ENCODE measurements around the gene CNTNAP5.
A peak's percentile ranks its signal among the peaks of the same experiment; 100 is the strongest.
"Not testable (repeated sequence)": the region's sequence is repeated elsewhere in the genome, so short reads cannot be mapped to it uniquely, and the experiment has no call there.

The CNTNAP5 gene

GRCh38 chr2:124347209-124347608 is 322.1 kb downstream of the CNTNAP5 start:
- DNase-seq (ENCODE audit: low spot score in 2 of 2) = no peak
- in situ Hi-C loops (cut with MboI; ENCODE audit: low sequenced_read_pairs) = no loop called here

GRCh38 chr2:124353656-124354055 is 328.6 kb downstream of the CNTNAP5 start:
- Histone ChIP-seq H3K4me1 (no peaks in the 10 kb centered on the region), H3K36me3 (replicated peaks) (no peaks in the 10 kb centered on the region), H3K9me3 (no peaks in the 10 kb centered on the region), H3K27me3 (ENCODE audit: low read depth) (no peaks in the 10 kb centered on the region), H3K4me3 (no peak overlapping the region)
- in situ Hi-C loops (cut with MboI; ENCODE audit: low sequenced_read_pairs) = no loop called here
- no peak for DNase-seq (ENCODE audit: low spot score in 2 of 2)

More at GRCh38 chr2:124347209-124347608, 322.1 kb downstream of the CNTNAP5 start:
- no peaks in the 10 kb centered on the region for H3K9me3 ChIP-seq
- H3K4me3 ChIP-seq = no peak overlapping the region
- H3K27me3 ChIP-seq (ENCODE audit: low read depth) = no peaks in the 10 kb centered on the region
- H3K4me1 ChIP-seq = no peaks in the 10 kb centered on the region
- no peaks in the 10 kb centered on the region for H3K36me3 ChIP-seq (replicated peaks)

GRCh38 chr2:124354466-124354865 is 329.4 kb downstream of the CNTNAP5 start:
- in situ Hi-C loops (cut with MboI; ENCODE audit: low sequenced_read_pairs) = no loop called here

GRCh38 chr2:124361966-124362365 is 336.9 kb downstream of the CNTNAP5 start:
- H3K9me3 ChIP-seq; H3K4me1 ChIP-seq; DNase-seq (ENCODE audit: low spot score in 2 of 2); in situ Hi-C loops (cut with MboI; ENCODE audit: low sequenced_read_pairs); H3K36me3 ChIP-seq (replicated peaks); H3K27me3 ChIP-seq (ENCODE audit: low read depth); H3K4me3 ChIP-seq: not testable (repeated sequence)

More at GRCh38 chr2:124354466-124354865, 329.4 kb downstream of the CNTNAP5 start:
- Histone ChIP-seq H3K4me1 (no peaks in the 10 kb centered on the region), H3K27me3 (ENCODE audit: low read depth) (no peaks in the 10 kb centered on the region), H3K9me3 (no peaks in the 10 kb centered on the region), H3K4me3 (no peak overlapping the region), H3K36me3 (replicated peaks) (no peaks in the 10 kb centered on the region)
- no peak for DNase-seq (ENCODE audit: low spot score in 2 of 2)

- H3K27me3 ChIP-seq (ENCODE audit: low read depth) = no peaks in the 10 kb centered on the region
- H3K36me3 ChIP-seq (replicated peaks) = no peaks in the 10 kb centered on the region; the same call in 1 of the 2 replicates
- no peaks in the 10 kb centered on the region for H3K9me3 ChIP-seq
- DNase-seq (ENCODE audit: low spot score in 2 of 2) = no peak
- H3K4me1 ChIP-seq = no peaks in the 10 kb centered on the region
- in situ Hi-C loops (cut with MboI; ENCODE audit: low sequenced_read_pairs) = no loop called here
- no peak overlapping the region for H3K4me3 ChIP-seq
Observed at GRCh38 chr2:124369181-124369580, 344.1 kb downstream of the CNTNAP5 start.

- no peak for DNase-seq (ENCODE audit: low spot score in 2 of 2)
- in situ Hi-C loops (cut with MboI; ENCODE audit: low sequenced_read_pairs) = no loop called here
- no peak overlapping the region for H3K4me3 ChIP-seq
- H3K9me3 ChIP-seq = no peaks in the 10 kb centered on the region
- no peaks in the 10 kb centered on the region for H3K27me3 ChIP-seq (ENCODE audit: low read depth)
- H3K36me3 ChIP-seq (replicated peaks) = no peaks in the 10 kb centered on the region
- no peaks in the 10 kb centered on the region for H3K4me1 ChIP-seq
Observed at GRCh38 chr2:124380221-124380749, 355.2 kb downstream of the CNTNAP5 start.

- no peaks in the 10 kb centered on the region for H3K9me3 ChIP-seq
- in situ Hi-C loops (cut with MboI; ENCODE audit: low sequenced_read_pairs) = no loop called here
Observed at GRCh38 chr2:124382067-124382618, 357.1 kb downstream of the CNTNAP5 start.

GRCh38 chr2:124395961-124396360 is 370.9 kb downstream of the CNTNAP5 start:
- Histone ChIP-seq H3K36me3 (replicated peaks) (no peaks in the 10 kb centered on the region), H3K9me3 (no peaks in the 10 kb centered on the region), H3K4me1 (no peaks in the 10 kb centered on the region), H3K4me3 (no peak overlapping the region), H3K27me3 (ENCODE audit: low read depth) (no peaks in the 10 kb centered on the region)
- in situ Hi-C loops (cut with MboI; ENCODE audit: low sequenced_read_pairs) = no loop called here
- DNase-seq (ENCODE audit: low spot score in 2 of 2) = no peak

More at GRCh38 chr2:124382067-124382618, 357.1 kb downstream of the CNTNAP5 start:
- Histone ChIP-seq H3K4me1 (no peaks in the 10 kb centered on the region), H3K4me3 (no peak overlapping the region), H3K36me3 (replicated peaks) (no peaks in the 10 kb centered on the region), H3K27me3 (ENCODE audit: low read depth) (no peaks in the 10 kb centered on the region)
- DNase-seq (ENCODE audit: low spot score in 2 of 2) = no peak

GRCh38 chr2:124402274-124402673 is 377.2 kb downstream of the CNTNAP5 start:
- H3K27me3 ChIP-seq (ENCODE audit: low read depth) = no peaks in the 10 kb centered on the region
- no peak overlapping the region for H3K4me3 ChIP-seq
- in situ Hi-C loops (cut with MboI; ENCODE audit: low sequenced_read_pairs) = no loop called here
- H3K9me3 ChIP-seq = 0 out of 2 replicates have a peak, but pooled peaks cover 2% of the 10 kb centered on the region
- no peak for DNase-seq (ENCODE audit: low spot score in 2 of 2)
- H3K4me1 ChIP-seq = peaks cover 16% of the 10 kb centered on the region
- no peaks in the 10 kb centered on the region for H3K36me3 ChIP-seq (replicated peaks)

GRCh38 chr2:124407836-124408534 is 382.9 kb downstream of the CNTNAP5 start:
- H3K36me3 ChIP-seq (replicated peaks); H3K27me3 ChIP-seq (ENCODE audit: low read depth); in situ Hi-C loops (cut with MboI; ENCODE audit: low sequenced_read_pairs); DNase-seq (ENCODE audit: low spot score in 2 of 2); H3K4me1 ChIP-seq; H3K9me3 ChIP-seq; H3K4me3 ChIP-seq: not testable (repeated sequence)

GRCh38 chr2:124424074-124424473 is 399.0 kb downstream of the CNTNAP5 start:
- in situ Hi-C loops (cut with MboI; ENCODE audit: low sequenced_read_pairs) = no loop called here
- no peaks in the 10 kb centered on the region for H3K4me1 ChIP-seq

GRCh38 chr2:124426122-124426521 is 401.0 kb downstream of the CNTNAP5 start:
- no peaks in the 10 kb centered on the region for H3K36me3 ChIP-seq (replicated peaks)
- no peaks in the 10 kb centered on the region for H3K27me3 ChIP-seq (ENCODE audit: low read depth)
- no peak overlapping the region for H3K4me3 ChIP-seq
- in situ Hi-C loops (cut with MboI; ENCODE audit: low sequenced_read_pairs) = no loop called here
- DNase-seq (ENCODE audit: low spot score in 2 of 2) = no peak
- H3K4me1 ChIP-seq = no peaks in the 10 kb centered on the region
- no peaks in the 10 kb centered on the region for H3K9me3 ChIP-seq

More at GRCh38 chr2:124424074-124424473, 399.0 kb downstream of the CNTNAP5 start:
- no peak for DNase-seq (ENCODE audit: low spot score in 2 of 2)
- Histone ChIP-seq H3K9me3 (no peaks in the 10 kb centered on the region), H3K36me3 (replicated peaks) (no peaks in the 10 kb centered on the region), H3K27me3 (ENCODE audit: low read depth) (no peaks in the 10 kb centered on the region), H3K4me3 (no peak overlapping the region)

GRCh38 chr2:124426625-124427024 is 401.5 kb downstream of the CNTNAP5 start:
- no peaks in the 10 kb centered on the region for H3K4me1 ChIP-seq
- no peak overlapping the region for H3K4me3 ChIP-seq
- no peaks in the 10 kb centered on the region for H3K9me3 ChIP-seq
- no peaks in the 10 kb centered on the region for H3K36me3 ChIP-seq (replicated peaks)
- H3K27me3 ChIP-seq (ENCODE audit: low read depth) = no peaks in the 10 kb centered on the region
- in situ Hi-C loops (cut with MboI; ENCODE audit: low sequenced_read_pairs) = no loop called here
- DNase-seq (ENCODE audit: low spot score in 2 of 2) = no peak

GRCh38 chr2:124437811-124438210 is 412.7 kb downstream of the CNTNAP5 start:
- no peaks in the 10 kb centered on the region for H3K9me3 ChIP-seq
- no peaks in the 10 kb centered on the region for H3K36me3 ChIP-seq (replicated peaks)
- peak in 1 of 2 experiments; percentile 15 for DNase-seq (ENCODE audit: low spot score in 2 of 2)
- in situ Hi-C loops (cut with MboI; ENCODE audit: low sequenced_read_pairs) = no loop called here
- no peaks in the 10 kb centered on the region for H3K27me3 ChIP-seq (ENCODE audit: low read depth)
- no peaks in the 10 kb centered on the region for H3K4me1 ChIP-seq
- no peak overlapping the region for H3K4me3 ChIP-seq
